ENCODE results near the gene OCEL1.

Gene OCEL1

DNA sequence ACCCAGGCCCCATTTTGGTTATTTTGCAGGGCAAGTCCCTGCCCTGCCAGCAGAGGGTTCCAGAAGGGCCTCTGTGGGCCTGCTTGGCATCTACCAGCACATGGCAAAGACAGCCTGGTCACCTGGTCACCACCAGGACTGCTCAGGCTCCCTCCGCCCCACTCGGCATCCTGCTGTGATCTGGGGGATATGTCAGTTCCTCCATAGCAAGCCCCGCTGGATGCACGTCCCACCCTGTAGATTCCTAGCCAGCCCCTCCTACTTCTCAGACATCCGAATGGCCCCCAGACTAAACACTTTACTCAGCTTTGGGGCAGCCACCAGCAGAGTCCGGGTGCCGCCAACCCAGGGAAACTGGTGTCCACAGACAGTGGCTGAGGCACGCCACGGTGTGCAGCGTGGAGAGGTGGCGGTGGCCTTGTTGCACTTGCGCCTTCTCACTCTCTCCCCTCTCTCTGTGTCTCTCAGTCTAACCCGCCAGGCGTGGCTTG is 42.7 kb upstream of the OCEL1 start:
- TF ChIP-seq CTCF (IDR thresholded peaks at IDR 0.05; ENCODE audit: low read length): peak; percentile 50
- TF ChIP-seq EZH2 (IDR thresholded peaks at IDR 0.05; ENCODE audit: borderline replicate concordance, low read length): no peak
- peak overlapping the region; percentile 11 for H3K4me3 ChIP-seq (ENCODE audit: low read depth, low read length, poor library complexity, severe bottlenecking)
- no peaks in the 10 kb centered on the region for H3K9me2 ChIP-seq (ENCODE audit: low read depth, low read length)
- no peak overlapping the region for H2AFZ ChIP-seq (ENCODE audit: low read length)
- H3K27me3 ChIP-seq (ENCODE audit: insufficient read depth, low read length): no peaks in the 10 kb centered on the region
- H3K4me1 ChIP-seq (ENCODE audit: insufficient read depth, low read length, severe bottlenecking): peaks cover 39% of the 10 kb centered on the region
- peak overlapping the region; percentile 85 for H3K27ac ChIP-seq (ENCODE audit: low read depth, low read length, poor library complexity, severe bottlenecking)
- H3K79me2 ChIP-seq (ENCODE audit: insufficient read depth, low read length): no peaks in the 10 kb centered on the region
- H3F3A ChIP-seq (ENCODE audit: insufficient read depth, low read length): no peaks in the 10 kb centered on the region
- H3K9ac ChIP-seq (ENCODE audit: low read length): peak overlapping the region; percentile 45
- no peaks in the 10 kb centered on the region for H3K9me3 ChIP-seq (ENCODE audit: low read length)
- no peaks in the 10 kb centered on the region for H4K20me1 ChIP-seq (ENCODE audit: insufficient read depth, low read length)
- H3K4me2 ChIP-seq (ENCODE audit: low read length): peak overlapping the region; percentile 49
- peaks cover 26% of the 10 kb centered on the region for H3K36me3 ChIP-seq (ENCODE audit: insufficient read depth, low read length)

GRCh38 chr19:17183858-17184321 is 42.1 kb upstream of the OCEL1 start:
- Histone ChIP-seq H3F3A (ENCODE audit: insufficient read depth, low read length) (no peaks in the 10 kb centered on the region), H3K36me3 (ENCODE audit: insufficient read depth, low read length) (peaks cover 32% of the 10 kb centered on the region), H3K27ac (ENCODE audit: low read depth, low read length, poor library complexity, severe bottlenecking) (peak overlapping the region; percentile 85), H3K9me2 (ENCODE audit: low read depth, low read length) (no peaks in the 10 kb centered on the region), H3K27me3 (ENCODE audit: insufficient read depth, low read length) (no peaks in the 10 kb centered on the region), H3K79me2 (ENCODE audit: insufficient read depth, low read length) (no peaks in the 10 kb centered on the region), H3K9me3 (ENCODE audit: low read length) (no peaks in the 10 kb centered on the region), H3K4me3 (ENCODE audit: low read depth, low read length, poor library complexity, severe bottlenecking) (peak overlapping the region; percentile 11), H4K20me1 (ENCODE audit: insufficient read depth, low read length) (no peaks in the 10 kb centered on the region), H3K4me2 (ENCODE audit: low read length) (peak overlapping the region; percentile 49), H2AFZ (ENCODE audit: low read length) (no peak overlapping the region), H3K4me1 (ENCODE audit: insufficient read depth, low read length, severe bottlenecking) (peaks cover 38% of the 10 kb centered on the region), H3K9ac (ENCODE audit: low read length) (peak overlapping the region; percentile 45)
- TF ChIP-seq EZH2 (IDR thresholded peaks at IDR 0.05; ENCODE audit: borderline replicate concordance, low read length) (no peak), CTCF (IDR thresholded peaks at IDR 0.05; ENCODE audit: low read length) (no peak)

DNA sequence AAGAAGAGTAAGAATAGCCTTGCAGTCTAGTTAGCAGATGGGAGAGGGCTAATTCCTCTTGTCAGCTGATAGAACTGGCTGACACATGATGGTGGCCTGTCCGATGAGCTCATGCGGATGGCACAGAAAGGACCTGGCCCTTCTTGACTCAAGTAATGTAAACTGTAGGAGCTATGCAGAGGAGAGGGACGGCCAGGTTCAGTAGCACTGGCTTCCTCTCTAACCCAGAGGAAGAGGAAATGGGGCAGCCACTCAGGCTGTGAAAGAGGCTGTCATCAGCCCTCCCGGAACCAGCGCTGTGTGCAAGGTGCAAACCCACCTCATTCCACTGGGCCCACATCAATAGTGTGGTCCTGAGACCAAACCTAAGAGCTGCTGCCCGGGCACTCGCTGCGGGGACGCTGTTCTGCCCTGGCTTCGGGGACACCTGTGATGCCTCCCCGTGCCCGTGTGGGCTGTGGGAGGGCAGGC is 41.6 kb upstream of the OCEL1 start:
- H3K9me3 ChIP-seq (ENCODE audit: low read length): no peaks in the 10 kb centered on the region
- no peaks in the 10 kb centered on the region for H4K20me1 ChIP-seq (ENCODE audit: insufficient read depth, low read length)
- H3K9ac ChIP-seq (ENCODE audit: low read length): peak overlapping the region; percentile 45; the same call in 1 of the 2 replicates
- no peaks in the 10 kb centered on the region for H3K9me2 ChIP-seq (ENCODE audit: low read depth, low read length)
- H3K4me2 ChIP-seq (ENCODE audit: low read length): peak overlapping the region; percentile 49
- H3K36me3 ChIP-seq (ENCODE audit: insufficient read depth, low read length): peaks cover 37% of the 10 kb centered on the region
- H2AFZ ChIP-seq (ENCODE audit: low read length): no peak overlapping the region
- H3K27me3 ChIP-seq (ENCODE audit: insufficient read depth, low read length): no peaks in the 10 kb centered on the region
- TF ChIP-seq EZH2 (IDR thresholded peaks at IDR 0.05; ENCODE audit: borderline replicate concordance, low read length): no peak
- no peak for TF ChIP-seq CTCF (IDR thresholded peaks at IDR 0.05; ENCODE audit: low read length)
- H3K27ac ChIP-seq (ENCODE audit: low read depth, low read length, poor library complexity, severe bottlenecking): peak overlapping the region; percentile 85
- H3K4me3 ChIP-seq (ENCODE audit: low read depth, low read length, poor library complexity, severe bottlenecking): peak overlapping the region; percentile 11
- peaks cover 35% of the 10 kb centered on the region for H3K4me1 ChIP-seq (ENCODE audit: insufficient read depth, low read length, severe bottlenecking)
- H3F3A ChIP-seq (ENCODE audit: insufficient read depth, low read length): no peaks in the 10 kb centered on the region
- no peaks in the 10 kb centered on the region for H3K79me2 ChIP-seq (ENCODE audit: insufficient read depth, low read length)

Data from OCI-LY1 (cell line).